HepG2 (cell line): ENCODE measurements around the gene PRR15L. TPM values are rescaled to one million over a fixed set of nuclear protein-coding genes. Genes with fewer than 3 reads are reported as not detected.

ENCODE experiments used
- ATAC-seq: fragments of 200-7000 bp; cut with Tn5 transposase; 3 replicates; pipeline ENCODE4 v1.9.1; 2020; ENCODE audit warnings: mild to moderate bottlenecking, moderate library complexity
- BruUV-seq: library from RNA; stranded (reverse); fragments of 400-500 nt; replicated peaks from 2 replicates; lab custom pipeline; 2021; lab: Mats Ljungman, UMichigan
- CTCF ChIA-PET: fragments of 300-600 bp; formaldehyde crosslinking; extraction: SDS; loops from one replicate; lab custom pipeline; 2021; ENCODE audit warnings: low total read pairs, inconsistent platforms, low intra/inter-chr PET ratio; lab: Yijun Ruan, JAX
- POLR2A ChIA-PET: fragments of 350-600 bp; sonication (Branson Sonifier 250); formaldehyde crosslinking; loops from one replicate; lab custom pipeline; 2020; ENCODE audit warnings: antibody characterized with exemption, inconsistent platforms; lab: Yijun Ruan, JAX
- DNase-seq: peaks from one replicate; pipeline ENCODE4 v3.0.0-alpha.2; 2015; ENCODE audit warnings: low spot score
- FAIRE-seq: peaks from 3 replicates; lab custom pipeline; 2011; peaks lifted over from hg19 to GRCh38; lab: Jason Lieb, UNC
- H2AFZ ChIP-seq: one replicate; pipeline ENCODE4 v1.6.1; 2011; ENCODE audit warnings: low read length, inconsistent platforms
- H3K27ac ChIP-seq: fragments of 300-600 bp; 3 replicates; pipeline ENCODE4 v1.8.0; 2011; ENCODE audit warnings: mixed run types, mild to moderate bottlenecking, mixed read lengths, low read length, inconsistent platforms; ENCODE audit not compliant: insufficient read depth; ENCODE audit errors: extremely low read length
- H3K27me3 ChIP-seq, 2 experiments: fragments of 200-600 bp in 1 of 2; 2 replicates in 1 of 2; 3 replicates in 1 of 2; pipeline versions ENCODE4 v1.6.0 to v1.8.0; 2011; ENCODE audit warnings: low read length in 2 of 2, mild to moderate bottlenecking in 2 of 2, moderate library complexity in 2 of 2, inconsistent platforms in 1 of 2; ENCODE audit not compliant: insufficient read depth in 2 of 2, control insufficient read depth in 1 of 2
- H3K36me3 ChIP-seq, 2 experiments: fragments of 200-600 bp in 1 of 2; replicated peaks in 1 of 2; 2 replicates in 1 of 2; 3 replicates in 1 of 2; pipeline versions ENCODE4 v1.5.1 to v1.8.0; 2011; ENCODE audit warnings: low read length in 2 of 2, inconsistent platforms in 1 of 2; ENCODE audit not compliant: insufficient read depth in 2 of 2, control insufficient read depth in 1 of 2
- H3K4me1 ChIP-seq: 2 replicates; pipeline ENCODE4 v1.5.1; 2012; ENCODE audit warnings: low read length, inconsistent platforms; ENCODE audit not compliant: insufficient read depth
- H3K4me2 ChIP-seq: 2 replicates; pipeline ENCODE4 v1.6.0; 2011; ENCODE audit warnings: low read depth, low read length, inconsistent platforms
- H3K4me3 ChIP-seq, 3 experiments: fragments of 200-600 bp in 1 of 3; sonication (generic), shearing (Covaris generic) in 1 of 3; replicated peaks in 1 of 3; 2 replicates each; pipeline ENCODE4 v1.5.1; 2011 to 2016; ENCODE audit warnings: low read length in 3 of 3, inconsistent platforms in 2 of 3, low read depth in 2 of 3, mild to moderate bottlenecking in 2 of 3, control low read depth in 1 of 3, mixed read lengths in 1 of 3; ENCODE audit not compliant: insufficient read depth in 1 of 3
- H3K79me2 ChIP-seq: one replicate; pipeline ENCODE4 v1.6.1; 2011; ENCODE audit warnings: low read length, inconsistent platforms; ENCODE audit not compliant: insufficient read depth
- H3K9ac ChIP-seq: 2 replicates; pipeline ENCODE4 v1.6.0; 2011; ENCODE audit warnings: mild to moderate bottlenecking, low read depth, low read length, inconsistent platforms; ENCODE audit not compliant: insufficient read depth
- H3K9me3 ChIP-seq: 2 replicates; pipeline ENCODE4 v1.5.1; 2012; ENCODE audit warnings: mild to moderate bottlenecking, low read length
- H4K20me1 ChIP-seq: 2 replicates; pipeline ENCODE4 v1.6.0; 2011; ENCODE audit warnings: inconsistent platforms, mild to moderate bottlenecking, low read length, moderate library complexity; ENCODE audit not compliant: insufficient read depth
- ARNT2 ChIP-seq: sonication (generic); formaldehyde crosslinking; IDR thresholded peaks from 2 replicates; pipeline ENCODE4 v1.8.0; 2022; ENCODE audit warnings: mild to moderate bottlenecking, low read depth, missing genetic modification reagents, moderate library complexity
- CAMTA2 ChIP-seq: sonication (generic); formaldehyde crosslinking; IDR thresholded peaks from 2 replicates; pipeline ENCODE4 v1.4.0; 2020; ENCODE audit warnings: mild to moderate bottlenecking, missing genetic modification reagents, borderline replicate concordance
- CHD4 ChIP-seq: fragments of 200-600 bp; sonication (generic); IDR thresholded peaks from 2 replicates; pipeline ENCODE4 v1.7.0; 2017; ENCODE audit warnings: mild to moderate bottlenecking, low read length, borderline replicate concordance
- KLF9 ChIP-seq: IDR thresholded peaks from 2 replicates; pipeline ENCODE4 v1.6.1; 2016; ENCODE audit warnings: low read depth
- KMT2B ChIP-seq: IDR thresholded peaks from 2 replicates; pipeline ENCODE4 v1.6.1; 2016; ENCODE audit warnings: missing genetic modification reagents, missing compliant biosample characterization
- LBX2 ChIP-seq: sonication (generic); formaldehyde crosslinking; IDR thresholded peaks from 2 replicates; pipeline ENCODE4 v1.5.0; 2020; ENCODE audit warnings: missing genetic modification reagents, mild to moderate bottlenecking, borderline replicate concordance
- MTF1 ChIP-seq: sonication (generic); formaldehyde crosslinking; IDR thresholded peaks from 2 replicates; pipeline ENCODE4 v1.5.0; 2020; ENCODE audit warnings: missing genetic modification reagents
- ONECUT2 ChIP-seq: sonication (generic); formaldehyde crosslinking; IDR thresholded peaks from 2 replicates; pipeline ENCODE4 v1.4.0; 2020; ENCODE audit warnings: missing genetic modification reagents
- PHB2 ChIP-seq: fragments of 450-650 bp; IDR thresholded peaks from 2 replicates; pipeline ENCODE4 v1.6.1; 2018; ENCODE audit not compliant: partially characterized antibody
- SNAI1 ChIP-seq: sonication (generic); formaldehyde crosslinking; IDR thresholded peaks from 2 replicates; pipeline ENCODE4 v1.5.0; 2020; ENCODE audit warnings: mild to moderate bottlenecking, missing genetic modification reagents, borderline replicate concordance
- TFE3 ChIP-seq: IDR thresholded peaks from 2 replicates; pipeline ENCODE4 v1.6.1; 2016
- TRIM24 ChIP-seq: sonication (generic); formaldehyde crosslinking; IDR thresholded peaks from 2 replicates; pipeline ENCODE4 v1.8.0; 2022; ENCODE audit warnings: mild to moderate bottlenecking, missing genetic modification reagents
- ZNF101 ChIP-seq: sonication (generic); formaldehyde crosslinking; IDR thresholded peaks from 2 replicates; pipeline ENCODE4 v1.4.0; 2020; ENCODE audit warnings: mild to moderate bottlenecking, low read depth, missing genetic modification reagents, borderline replicate concordance
- ZNF275 ChIP-seq: sonication (generic); formaldehyde crosslinking; IDR thresholded peaks from 2 replicates; pipeline ENCODE4 v1.8.0; 2022; ENCODE audit warnings: missing genetic modification reagents, mild to moderate bottlenecking, inconsistent platforms, borderline replicate concordance
- ZNF510 ChIP-seq: sonication (generic); formaldehyde crosslinking; IDR thresholded peaks from 2 replicates; pipeline ENCODE4 v1.4.0; 2020; ENCODE audit warnings: low read depth, mild to moderate bottlenecking, missing genetic modification reagents
- ZNF691 ChIP-seq: sonication (generic); formaldehyde crosslinking; IDR thresholded peaks from 2 replicates; pipeline ENCODE4 v1.4.0; 2020; ENCODE audit warnings: missing genetic modification reagents, low read depth, mild to moderate bottlenecking, borderline replicate concordance
- ZSCAN30 ChIP-seq: sonication (generic); formaldehyde crosslinking; IDR thresholded peaks from 2 replicates; pipeline ENCODE4 v1.5.0; 2020; ENCODE audit warnings: mild to moderate bottlenecking, missing genetic modification reagents
- ZSCAN9 ChIP-seq: IDR thresholded peaks from 2 replicates; pipeline ENCODE4 v1.6.1; 2016; ENCODE audit warnings: borderline replicate concordance
- WGBS: methylation state at CpG from one replicate; pipeline ENCODE4 v1.1.6; 2017; ENCODE audit warnings: low lambda C conversion rate; 5-methylcytosine and 5-hydroxymethylcytosine counted together
- in situ Hi-C: cut with HindIII; loops from 2 replicates; pipeline ENCODE4 v1.10.0; 2017; ENCODE audit warnings: low pct_unique_long_range_greater_than_20kb; ENCODE audit not compliant: extremely low pct_ligation_motif_present
- intact Hi-C: fragments of 100-400 bp; cut with micrococcal nuclease; formaldehyde crosslinking; loops from one replicate; pipeline ENCODE4 v1.10.0; 2022; ENCODE audit not compliant: unreplicated experiment
- polyA plus RNA-seq, 8 experiments: library from polyadenylated mRNA; depleted of rRNA in 3 of 8; stranded (reverse) in 7 of 8; unstranded in 1 of 8; fragments of >200 nt; fragmentation: Illumina TruSeq in 4 of 8; extraction: Trizol in 4 of 8; gene quantifications; 2 replicates each; pipeline versions ENCODE4 v1.2.1 to v1.2.3, GENCODE V29; 2011 to 2016; ENCODE audit warnings: low read depth in 4 of 8, missing spikeins in 1 of 8, mixed read lengths in 1 of 8; ENCODE audit not compliant: insufficient read depth in 1 of 8
- total RNA-seq, 5 experiments: library from RNA; depleted of rRNA; stranded (reverse); fragments of >200 nt; fragmentation: Illumina TruSeq; extraction: Trizol; gene quantifications; 2 replicates each; pipeline ENCODE4 v1.2.3, GENCODE V29; 2016; ENCODE audit warnings: low read depth in 1 of 5
- TF ChIP-seq, protein P1 (sequence below): sonication (generic); formaldehyde crosslinking; IDR thresholded peaks from 2 replicates; pipeline ENCODE4 v1.4.0; 2020; ENCODE audit warnings: missing genetic modification reagents, borderline replicate concordance

Gene PRR15L
- total and polyA plus RNA-seq, 2 of the 13 experiments (the other 11 are each of a cell fraction or from before 2014, with no cell fraction given), result 0.44 to 2.0 TPM

DNA sequence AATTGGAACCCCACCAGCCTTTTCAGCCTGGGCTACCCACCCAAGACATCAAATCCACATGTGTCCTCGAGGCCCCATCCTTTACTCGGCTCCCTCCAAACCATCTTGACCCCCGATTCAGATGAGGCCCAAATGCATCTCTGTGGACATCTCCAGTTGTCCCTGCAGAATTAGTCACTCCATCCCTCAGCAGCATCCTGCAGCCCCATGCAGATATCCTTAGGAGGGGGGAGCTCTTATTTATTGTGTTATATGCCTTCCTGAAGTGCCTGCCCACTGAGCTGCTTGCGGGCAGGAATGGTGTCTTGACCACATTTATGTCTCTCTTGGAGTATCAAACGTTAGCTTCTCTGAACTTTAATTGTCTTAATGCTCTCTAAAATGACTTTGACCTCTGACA lies 28.8 kb upstream of the PRR15L start:
- Histone ChIP-seq H3K4me1 (peaks cover 22% of the 10 kb centered on the region), H3K9ac (no peak overlapping the region), H4K20me1 (no peaks in the 10 kb centered on the region), H3K9me3 (no peaks in the 10 kb centered on the region), H3K27ac (no peak overlapping the region), H2AFZ (no peak overlapping the region), H3K79me2 (no peaks in the 10 kb centered on the region), H3K4me3 (no peak overlapping the region), H3K4me2 (no peak overlapping the region), H3K27me3 (peaks cover 0 to 7% of the 10 kb centered on the region in 2 experiments; a peak in 2 of 5 replicates), H3K36me3 (peaks cover 3 to 21% of the 10 kb centered on the region in 2 experiments; a peak in 4 of 5 replicates)
- no peak for ATAC-seq
- intact Hi-C loops (no loop called here), in situ Hi-C loops (no loop called here)
- no TSS peak for BruUV-seq
- DNase-seq, result no peak
- POLR2A ChIA-PET, result no interaction called here
- CTCF ChIA-PET, result no interaction called here
- no peak for FAIRE-seq
- WGBS, result 77% methylated on average over 5 of the region's 5 CpGs
- TF ChIP-seq CAMTA2 (no peak), ZNF101 (CRISPR knock-in tag) (no peak), ZNF691 (CRISPR knock-in tag) (no peak), ARNT2 (CRISPR knock-in tag) (no peak), TRIM24 (CRISPR knock-in tag) (no peak), ZSCAN30 (CRISPR knock-in tag) (no peak), CHD4 (no peak), KLF9 (no peak), TFE3 (CRISPR knock-in tag) (no peak), SNAI1 (CRISPR knock-in tag) (no peak), MTF1 (no peak), LBX2 (CRISPR knock-in tag) (no peak), ZNF275 (no peak), KMT2B (CRISPR knock-in tag) (no peak), ONECUT2 (CRISPR knock-in tag) (no peak), PHB2 (no peak), ZNF510 (no peak), ZSCAN9 (CRISPR knock-in tag) (no peak)
- TF ChIP-seq, protein P1, sequence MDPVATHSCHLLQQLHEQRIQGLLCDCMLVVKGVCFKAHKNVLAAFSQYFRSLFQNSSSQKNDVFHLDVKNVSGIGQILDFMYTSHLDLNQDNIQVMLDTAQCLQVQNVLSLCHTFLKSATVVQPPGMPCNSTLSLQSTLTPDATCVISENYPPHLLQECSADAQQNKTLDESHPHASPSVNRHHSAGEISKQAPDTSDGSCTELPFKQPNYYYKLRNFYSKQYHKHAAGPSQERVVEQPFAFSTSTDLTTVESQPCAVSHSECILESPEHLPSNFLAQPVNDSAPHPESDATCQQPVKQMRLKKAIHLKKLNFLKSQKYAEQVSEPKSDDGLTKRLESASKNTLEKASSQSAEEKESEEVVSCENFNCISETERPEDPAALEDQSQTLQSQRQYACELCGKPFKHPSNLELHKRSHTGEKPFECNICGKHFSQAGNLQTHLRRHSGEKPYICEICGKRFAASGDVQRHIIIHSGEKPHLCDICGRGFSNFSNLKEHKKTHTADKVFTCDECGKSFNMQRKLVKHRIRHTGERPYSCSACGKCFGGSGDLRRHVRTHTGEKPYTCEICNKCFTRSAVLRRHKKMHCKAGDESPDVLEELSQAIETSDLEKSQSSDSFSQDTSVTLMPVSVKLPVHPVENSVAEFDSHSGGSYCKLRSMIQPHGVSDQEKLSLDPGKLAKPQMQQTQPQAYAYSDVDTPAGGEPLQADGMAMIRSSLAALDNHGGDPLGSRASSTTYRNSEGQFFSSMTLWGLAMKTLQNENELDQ (CRISPR knock-in tag), result no peak
